Liver (tissue), 9 donors: Measurements from ENCODE around the gene PFN1. TPM values are rescaled to one million over a fixed set of nuclear protein-coding genes. Genes with fewer than 3 reads are reported as not detected.

ENCODE experiments used
- DNase-seq: peaks from one replicate; pipeline ENCODE4 v3.0.0-alpha.2; 2017; ENCODE audit warnings: low spot score
- H3K27ac ChIP-seq, 2 donors: one replicate each; pipeline ENCODE4 v1.7.0; 2013; ENCODE audit warnings: inconsistent platforms in 2 of 2, low read length in 2 of 2, control low read depth in 1 of 2, low read depth in 1 of 2, mild to moderate bottlenecking in 1 of 2
- H3K27me3 ChIP-seq, 4 donors: one replicate each; pipeline versions ENCODE4 v1.6.1 to v1.7.0; 2013; ENCODE audit warnings: low read length in 3 of 4, inconsistent platforms in 1 of 4, mild to moderate bottlenecking in 1 of 4, moderate library complexity in 1 of 4; ENCODE audit not compliant: control insufficient read depth in 4 of 4, insufficient read depth in 4 of 4
- H3K36me3 ChIP-seq, 4 donors: one replicate each; pipeline versions ENCODE4 v1.6.1 to v1.7.0; 2013; ENCODE audit warnings: low read length in 3 of 4, mild to moderate bottlenecking in 3 of 4, low read depth in 1 of 4, moderate library complexity in 1 of 4; ENCODE audit not compliant: control insufficient read depth in 4 of 4, insufficient read depth in 3 of 4
- H3K4me1 ChIP-seq, 4 donors: one replicate each; pipeline versions ENCODE4 v1.6.1 to v1.7.0; 2013; ENCODE audit warnings: low read length in 3 of 4, mild to moderate bottlenecking in 3 of 4, moderate library complexity in 1 of 4; ENCODE audit not compliant: control insufficient read depth in 4 of 4, insufficient read depth in 4 of 4
- H3K4me3 ChIP-seq, 3 donors: one replicate each; pipeline versions ENCODE4 v1.6.1 to v1.7.0; 2013; ENCODE audit warnings: low read length in 3 of 3, control low read depth in 1 of 3, low read depth in 1 of 3, mild to moderate bottlenecking in 1 of 3
- H3K9ac ChIP-seq, 2 donors: one replicate each; pipeline ENCODE4 v1.7.0; 2013; ENCODE audit warnings: low read length in 2 of 2, mild to moderate bottlenecking in 2 of 2, moderate library complexity in 2 of 2, control low read depth in 1 of 2, low read depth in 1 of 2
- H3K9me3 ChIP-seq, 4 donors: one replicate each; pipeline versions ENCODE4 v1.6.1 to v1.7.0; 2013; ENCODE audit warnings: low read length in 3 of 4; ENCODE audit not compliant: control insufficient read depth in 4 of 4
- CTCF ChIP-seq: fragments of 150-350 bp; IDR thresholded peaks from 2 replicates; pipeline ENCODE4 v1.5.1; 2017; ENCODE audit warnings: improper control_type of control experiment, low read depth, low read length; ENCODE audit not compliant: missing input control
- EGR1 ChIP-seq, 2 donors: IDR thresholded peaks; 2 replicates each; pipeline ENCODE4 v1.6.1; 2016 to 2018; ENCODE audit warnings: antibody characterized with exemption in 2 of 2, low read depth in 2 of 2
- FOXA1 ChIP-seq: IDR thresholded peaks from 2 replicates; pipeline ENCODE4 v1.6.1; 2016; ENCODE audit warnings: antibody characterized with exemption
- FOXA2 ChIP-seq: IDR thresholded peaks from 2 replicates; pipeline ENCODE4 v1.6.1; 2016; ENCODE audit warnings: antibody characterized with exemption
- HNF4A ChIP-seq, 2 donors: conservative IDR thresholded peaks; 2 replicates each; pipeline ENCODE4 v1.6.1; 2016; ENCODE audit warnings: antibody characterized with exemption in 2 of 2, mild to moderate bottlenecking in 2 of 2
- JUND ChIP-seq, 2 donors: IDR thresholded peaks; 2 replicates each; pipeline ENCODE4 v1.6.1; 2016; ENCODE audit warnings: antibody characterized with exemption in 2 of 2
- MAX ChIP-seq: IDR thresholded peaks from 2 replicates; pipeline ENCODE4 v1.6.1; 2016; ENCODE audit warnings: antibody characterized with exemption
- RAD21 ChIP-seq, 2 donors: IDR thresholded peaks; 2 replicates each; pipeline ENCODE4 v1.6.1; 2016; ENCODE audit warnings: antibody characterized with exemption in 2 of 2, mild to moderate bottlenecking in 2 of 2
- REST ChIP-seq: IDR thresholded peaks from 2 replicates; pipeline ENCODE4 v1.6.1; 2016; ENCODE audit warnings: antibody characterized with exemption, mild to moderate bottlenecking
- RXRA ChIP-seq, 2 donors: IDR thresholded peaks; 2 replicates each; pipeline ENCODE4 v1.6.1; 2017 to 2018; ENCODE audit warnings: antibody characterized with exemption in 2 of 2, mild to moderate bottlenecking in 1 of 2
- SP1 ChIP-seq: IDR thresholded peaks from 2 replicates; pipeline ENCODE4 v1.6.1; 2018; ENCODE audit warnings: antibody characterized with exemption, mild to moderate bottlenecking
- TAF1 ChIP-seq: conservative IDR thresholded peaks from 2 replicates; pipeline ENCODE4 v1.6.1; 2016; ENCODE audit warnings: antibody characterized with exemption, mild to moderate bottlenecking
- YY1 ChIP-seq: IDR thresholded peaks from 2 replicates; pipeline ENCODE4 v1.6.1; 2016; ENCODE audit warnings: antibody characterized with exemption, mild to moderate bottlenecking
- ZBTB33 ChIP-seq: IDR thresholded peaks from 2 replicates; pipeline ENCODE4 v1.6.1; 2016; ENCODE audit warnings: antibody characterized with exemption
- WGBS: extraction: QIAGEN DNeasy Blood & Tissue Kit; methylation state at CpG from one replicate; pipeline ENCODE4 v1.1.7; 2013; 5-methylcytosine and 5-hydroxymethylcytosine counted together
- polyA plus RNA-seq, 2 donors: library from polyadenylated mRNA; stranded (reverse) in 1 of 2; unstranded in 1 of 2; fragments of 200-250 nt in 1 of 2; fragments of >200 nt in 1 of 2; fragmentation: Nextera tagmentation in 1 of 2; extraction: Ambion mirVana in 1 of 2; gene quantifications; one replicate each; pipeline versions ENCODE4 v1.2.1 to v1.2.3, GENCODE V29; 2013 to 2015
- total RNA-seq, 2 donors: library from RNA; depleted of rRNA; stranded (reverse); fragments of >200 nt; gene quantifications; one replicate each; pipeline ENCODE4 v1.2.3, GENCODE V29; 2014
- donor health status: healthy.
- donor health status: healthy.
- donor health status: healthy.
- donor health status: healthy.
- donor health status: healthy.

Gene PFN1
- total and polyA plus RNA-seq, 4 donors, result 150 to 672 (median 580) TPM

GRCh38 chr17:4958102-4958501 is 9.8 kb upstream of the PFN1 start:
- TF ChIP-seq RAD21 (IDR thresholded peaks at IDR 0.05) (peak in 1 of 2 donors; percentile 20), JUND (IDR thresholded peaks at IDR 0.05) (peak in 1 of 2 donors; percentile 21), MAX (no peak), SP1 (peak; percentile 36), HNF4A (conservative IDR thresholded peaks at IDR 0.05) (peak; percentile 62 to 74), RXRA (IDR thresholded peaks at IDR 0.05) (peak; percentile 60 to 63)
- no peaks in the 10 kb centered on the region for H3K9me3 ChIP-seq
- peaks cover 4 to 54% (median 38%) of the 10 kb centered on the region in 4 donors for H3K4me1 ChIP-seq
- whole genome bisulfite sequencing, result 32% methylated on average over 3 of the region's 3 CpGs
- peak overlapping the region; percentile 32 to 34 for H3K27ac ChIP-seq
- DNase-seq, result no peak
- no peaks in the 10 kb centered on the region for H3K27me3 ChIP-seq
- no peak overlapping the region for H3K9ac ChIP-seq
- no peak overlapping the region for H3K4me3 ChIP-seq
- peaks cover 0 to 7% (median 4%) of the 10 kb centered on the region in 4 donors for H3K36me3 ChIP-seq

- no peak overlapping the region for H3K27ac ChIP-seq
- DNase-seq, result peak; percentile 54
- peaks cover 0 to 7% (median 4%) of the 10 kb centered on the region in 4 donors for H3K36me3 ChIP-seq
- WGBS, result 91% methylated on average over 10 of the region's 10 CpGs
- H3K4me1 ChIP-seq, result peaks cover 5 to 64% (median 45%) of the 10 kb centered on the region in 4 donors
- TF ChIP-seq TAF1, result no peak
- TF ChIP-seq CTCF, result peak; percentile 4
- H3K9me3 ChIP-seq, result no peaks in the 10 kb centered on the region
- H3K4me3 ChIP-seq, result no peak overlapping the region
- H3K27me3 ChIP-seq, result no peaks in the 10 kb centered on the region
- H3K9ac ChIP-seq, result no peak overlapping the region
These were observed 8.2 kb upstream of the PFN1 start for GRCh38 chr17:4956493-4957061.

- Histone ChIP-seq H3K9me3 (no peaks in the 10 kb centered on the region), H3K27me3 (no peaks in the 10 kb centered on the region), H3K9ac (no peak overlapping the region), H3K27ac (no peak overlapping the region), H3K4me1 (peaks cover 8 to 75% (median 58%) of the 10 kb centered on the region in 4 donors), H3K36me3 (peaks cover 0 to 7% (median 2%) of the 10 kb centered on the region in 4 donors), H3K4me3 (no peak overlapping the region)
- DNase-seq, result no peak
- WGBS, result 97% methylated on average over 8 of the region's 8 CpGs
- TF ChIP-seq MAX (no peak), YY1 (no peak), FOXA2 (no peak), CTCF (no peak), FOXA1 (no peak), JUND (IDR thresholded peaks at IDR 0.05) (no peak), SP1 (no peak), ZBTB33 (no peak), TAF1 (no peak), HNF4A (conservative IDR thresholded peaks at IDR 0.05) (no peak), REST (no peak), EGR1 (IDR thresholded peaks at IDR 0.05; ENCODE audit: low read depth in 2 of 2) (no peak)
These were observed 6.8 kb upstream of the PFN1 start for GRCh38 chr17:4955091-4955490.
